Measurements from ENCODE around the gene KRT79. TPM values are rescaled to one million over a fixed set of nuclear protein-coding genes. Genes with fewer than 3 reads are reported as not detected.

KRT79 gene
- polyA plus RNA-seq, 1 donor from 2014 or later, result not detected

GRCh38 chr12:52848661-52849255 lies 14.6 kb upstream of the KRT79 start, which contains the start of gene KRT78:
Gene KRT78, minus strand, starts transcription at chr12:52848994. Its CDS starts 64 bp downstream, at chr12:52848930.
- Histone ChIP-seq H3K27ac (ENCODE audit: low read length) (no peak within 1 kb of the TSS), H3K9me3 (ENCODE audit: low read length) (no peaks in the 10 kb centered on the region), H3K9me2 (ENCODE audit: insufficient read depth, low read length) (no peaks in the 10 kb centered on the region), H3K4me2 (ENCODE audit: low read length) (no peak within 1 kb of the TSS), H3K79me2 (replicated peaks; ENCODE audit: insufficient read depth, low read length) (no peaks in the 10 kb centered on the region), H3K27me3 (ENCODE audit: insufficient read depth, low read depth, low read length) (no peaks in the 10 kb centered on the region), H3F3A (ENCODE audit: insufficient read depth, low read length, poor library complexity, severe bottlenecking) (no peaks in the 10 kb centered on the region), H4K20me1 (ENCODE audit: insufficient read depth) (no peaks in the 10 kb centered on the region), H3K4me3 (ENCODE audit: low read length) (no peak within 1 kb of the TSS), H3K9ac (ENCODE audit: low read length) (no peak within 1 kb of the TSS), H2AFZ (ENCODE audit: low read depth, low read length) (no peak within 1 kb of the TSS), H3K36me3 (ENCODE audit: insufficient read depth, low read length) (no peaks in the 10 kb centered on the region)
- TF ChIP-seq SMC3 (conservative IDR thresholded peaks at IDR 0.05; ENCODE audit: poor library complexity), result no peak
- TF ChIP-seq EZH2 (IDR thresholded peaks at IDR 0.05; ENCODE audit: borderline replicate concordance, insufficient read depth, low read length, poor library complexity, severe bottlenecking), result no peak
- no peak for TF ChIP-seq RAD21 (conservative IDR thresholded peaks at IDR 0.05)
- no peak for TF ChIP-seq CTCF (IDR thresholded peaks at IDR 0.05; ENCODE audit: poor library complexity, severe bottlenecking)
- no peak for TF ChIP-seq MXI1 (conservative IDR thresholded peaks at IDR 0.05; ENCODE audit: poor library complexity, severe bottlenecking)
- TF ChIP-seq TAF1 (IDR thresholded peaks at IDR 0.05; ENCODE audit: low read depth), result no peak
- TF ChIP-seq REST (IDR thresholded peaks at IDR 0.05; ENCODE audit: borderline replicate concordance), result no peak
- no peak for TF ChIP-seq POLR2AphosphoS5 (IDR thresholded peaks at IDR 0.05)
- no peak for TF ChIP-seq EP300 (conservative IDR thresholded peaks at IDR 0.05; ENCODE audit: poor library complexity, severe bottlenecking)

- H3K4me3 ChIP-seq (ENCODE audit: low read length), result no peak overlapping the region
- no peaks in the 10 kb centered on the region for H3K27me3 ChIP-seq (ENCODE audit: insufficient read depth, low read depth, low read length)
- H3K4me2 ChIP-seq (ENCODE audit: low read length), result no peak overlapping the region
- H2AFZ ChIP-seq (ENCODE audit: low read depth, low read length), result no peak overlapping the region
- H3K9me2 ChIP-seq (ENCODE audit: insufficient read depth, low read length), result no peaks in the 10 kb centered on the region
- no peaks in the 10 kb centered on the region for H3K36me3 ChIP-seq (ENCODE audit: insufficient read depth, low read length)
- H3K27ac ChIP-seq (ENCODE audit: low read length), result no peak overlapping the region
- no peaks in the 10 kb centered on the region for H3F3A ChIP-seq (ENCODE audit: insufficient read depth, low read length, poor library complexity, severe bottlenecking)
- no peaks in the 10 kb centered on the region for H3K79me2 ChIP-seq (replicated peaks; ENCODE audit: insufficient read depth, low read length)
- no peak overlapping the region for H3K9ac ChIP-seq (ENCODE audit: low read length)
- TF ChIP-seq TAF1 (IDR thresholded peaks at IDR 0.05; ENCODE audit: low read depth) (no peak), POLR2AphosphoS5 (IDR thresholded peaks at IDR 0.05) (no peak), EZH2 (IDR thresholded peaks at IDR 0.05; ENCODE audit: borderline replicate concordance, insufficient read depth, low read length, poor library complexity, severe bottlenecking) (no peak), SMC3 (conservative IDR thresholded peaks at IDR 0.05; ENCODE audit: poor library complexity) (no peak), REST (IDR thresholded peaks at IDR 0.05; ENCODE audit: borderline replicate concordance) (no peak), CTCF (IDR thresholded peaks at IDR 0.05; ENCODE audit: poor library complexity, severe bottlenecking) (no peak), RAD21 (conservative IDR thresholded peaks at IDR 0.05) (no peak), EP300 (conservative IDR thresholded peaks at IDR 0.05; ENCODE audit: poor library complexity, severe bottlenecking) (no peak), MXI1 (conservative IDR thresholded peaks at IDR 0.05; ENCODE audit: poor library complexity, severe bottlenecking) (no peak)
- H3K9me3 ChIP-seq (ENCODE audit: low read length), result no peaks in the 10 kb centered on the region
- H4K20me1 ChIP-seq (ENCODE audit: insufficient read depth), result no peaks in the 10 kb centered on the region
Observed at GRCh38 chr12:52847335-52848102, 13.4 kb upstream of the KRT79 start.
